IPS-18c (cell line): ENCODE data around the gene DNTT.

Source experiments
- H3K4me3 ChIP-seq: 2 replicates; pipeline ENCODE4 v1.7.0; 2013; ENCODE audit warnings: low read depth, mild to moderate bottlenecking, low read length, moderate library complexity; ENCODE audit not compliant: insufficient read depth
- H3K9me3 ChIP-seq: one replicate; pipeline ENCODE4 v1.6.1; 2013; ENCODE audit warnings: mild to moderate bottlenecking, low read length, moderate library complexity; ENCODE audit not compliant: control insufficient read depth, insufficient read depth

Gene DNTT

DNA sequence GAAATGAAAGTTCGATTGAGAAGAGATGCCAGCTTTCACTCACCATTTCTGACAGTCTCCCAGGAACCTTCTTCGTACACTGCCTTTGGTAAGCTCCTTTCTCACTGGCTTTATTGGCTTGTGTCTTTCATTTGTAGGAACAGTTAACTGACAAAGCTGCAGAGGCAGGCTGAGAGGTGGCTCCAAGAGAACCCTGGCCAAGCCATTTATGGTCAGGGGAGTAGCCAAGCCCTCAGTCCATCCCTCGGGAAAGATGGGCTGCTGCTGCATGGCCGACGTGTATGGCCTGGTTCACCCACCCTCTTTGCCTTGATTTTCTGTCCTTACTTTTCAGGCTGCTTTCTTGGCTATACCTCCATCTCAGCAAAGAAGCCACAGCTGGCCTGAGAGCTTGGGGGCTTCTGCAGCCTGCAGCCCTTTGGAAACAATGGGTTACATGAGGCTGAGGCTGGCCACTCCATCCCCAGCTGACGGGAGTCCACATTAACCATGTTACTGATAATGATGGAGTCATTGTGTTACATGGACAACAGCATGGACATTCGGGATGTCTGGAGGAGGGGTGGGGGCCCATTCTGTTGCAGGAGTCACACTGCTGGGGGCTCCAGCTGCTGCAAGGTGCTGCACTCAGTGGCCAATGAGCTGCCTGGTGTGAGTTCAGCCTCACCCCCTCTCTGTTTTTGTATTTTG is 54.8 kb downstream of the DNTT start, which contains the start of gene OPALIN:
OPALIN (minus strand) TSS at position 152 of the 690 bp plus-strand sequence; CDS start at position 46, 106 bp downstream.
- Histone ChIP-seq H3K4me3 (no peak within 1 kb of the TSS), H3K9me3 (no peaks in the 10 kb centered on the region)

DNA sequence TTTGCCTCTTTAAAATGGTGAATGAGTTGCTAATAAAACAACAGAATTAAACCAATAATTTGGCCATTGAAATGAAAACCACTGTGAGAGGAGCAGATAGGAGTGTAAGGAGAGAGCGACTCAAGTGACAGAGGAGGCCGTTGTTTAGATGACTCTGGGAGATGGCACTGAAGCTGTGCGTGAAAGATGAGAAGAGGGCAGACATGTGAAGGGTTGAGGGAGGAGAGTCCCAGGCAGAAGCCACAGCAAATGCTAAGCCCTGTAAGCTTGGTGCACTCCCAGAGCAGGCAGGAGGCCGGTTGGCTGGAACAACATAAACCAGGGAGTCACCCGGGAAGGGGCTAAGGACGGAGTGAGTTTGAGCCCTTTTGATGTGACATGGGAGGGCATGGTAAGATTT is 55.4 kb downstream of the DNTT start:
- Histone ChIP-seq H3K9me3 (no peaks in the 10 kb centered on the region), H3K4me3 (no peak overlapping the region)

DNA sequence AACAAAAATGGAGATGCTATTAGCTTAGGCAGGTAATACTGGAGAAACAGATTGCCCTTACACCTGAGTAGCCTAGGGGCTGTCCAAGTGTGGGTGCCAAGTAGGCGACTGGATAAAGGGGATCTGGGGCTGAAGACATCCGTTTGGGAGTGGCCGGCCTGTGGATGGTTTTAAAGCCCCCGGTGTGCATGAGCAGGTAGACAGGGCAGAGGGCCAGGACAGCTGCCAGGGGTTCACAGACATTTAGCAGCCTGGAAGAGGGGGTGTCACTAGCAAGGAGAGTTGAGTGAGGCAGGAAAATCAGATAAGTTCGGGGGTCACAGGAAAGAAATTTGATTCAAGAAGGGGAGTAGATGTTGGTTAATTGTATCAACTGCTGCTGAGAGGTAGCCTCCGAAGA is 56.1 kb downstream of the DNTT start:
- no peak overlapping the region for H3K4me3 ChIP-seq
- H3K9me3 ChIP-seq = no peaks in the 10 kb centered on the region

DNA sequence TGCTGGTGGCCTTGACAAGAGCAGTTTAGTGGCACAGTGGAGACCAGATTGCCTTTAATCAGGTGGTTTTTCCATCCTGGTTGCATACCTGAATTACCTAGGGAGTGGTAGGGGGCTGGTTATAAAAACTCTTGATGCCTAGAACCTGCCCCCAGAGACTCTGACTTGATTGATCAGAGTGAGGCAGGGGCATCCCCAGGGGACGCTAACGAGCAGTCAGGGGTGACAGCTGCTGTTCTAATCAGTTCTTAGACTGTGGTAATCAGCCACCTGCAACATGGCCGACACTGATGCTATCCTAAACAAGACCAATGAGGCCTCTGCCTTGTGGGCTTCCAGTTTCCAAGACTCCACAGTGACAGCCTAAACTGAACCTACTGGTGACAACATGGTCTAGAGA is 56.5 kb downstream of the DNTT start:
- no peak overlapping the region for H3K4me3 ChIP-seq

DNA sequence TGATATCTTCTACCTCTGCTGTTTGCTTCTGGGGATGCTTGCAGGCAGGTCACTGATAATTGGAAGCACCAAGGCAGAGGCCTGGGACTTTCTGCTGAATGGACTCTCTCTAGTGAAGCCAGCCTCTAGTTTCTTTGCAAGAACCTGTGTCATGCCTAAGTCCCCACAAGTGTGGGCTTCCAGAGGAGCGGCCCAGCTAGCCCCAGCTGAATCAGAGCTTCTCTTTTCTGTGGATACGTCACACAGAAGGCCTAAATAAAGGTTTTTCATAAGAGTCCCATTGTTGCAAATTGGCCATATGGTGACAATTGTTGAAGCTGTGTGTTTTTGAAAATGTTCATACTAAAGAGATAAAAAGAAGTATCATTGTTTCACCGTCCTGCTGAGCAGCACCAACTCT is 61.3 kb downstream of the DNTT start:
- H3K4me3 ChIP-seq = no peak overlapping the region

More for the DNA sequence above, 56.5 kb downstream of the DNTT start:
- no peaks in the 10 kb centered on the region for H3K9me3 ChIP-seq

DNA sequence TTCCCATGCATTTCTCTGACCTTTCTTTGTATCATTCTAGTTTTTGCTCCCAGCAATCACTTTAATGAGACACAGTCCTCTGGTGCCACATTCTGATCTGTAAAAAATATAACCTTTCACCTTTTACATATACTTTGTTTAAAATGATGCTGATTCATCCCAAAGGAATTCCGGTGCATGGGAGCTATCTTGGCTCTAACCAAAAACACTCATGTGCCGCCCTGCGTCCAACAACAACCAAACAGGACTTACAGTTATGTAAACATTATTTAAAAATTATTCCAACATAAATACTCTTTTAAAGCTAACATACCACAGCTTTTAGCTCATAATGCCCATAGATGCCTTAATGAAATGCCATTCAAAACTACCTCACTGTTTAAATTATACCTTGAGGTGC is 62.3 kb downstream of the DNTT start:
- no peaks in the 10 kb centered on the region for H3K9me3 ChIP-seq
- H3K4me3 ChIP-seq = no peak overlapping the region

More for the DNA sequence above, 61.3 kb downstream of the DNTT start:
- no peaks in the 10 kb centered on the region for H3K9me3 ChIP-seq

DNA sequence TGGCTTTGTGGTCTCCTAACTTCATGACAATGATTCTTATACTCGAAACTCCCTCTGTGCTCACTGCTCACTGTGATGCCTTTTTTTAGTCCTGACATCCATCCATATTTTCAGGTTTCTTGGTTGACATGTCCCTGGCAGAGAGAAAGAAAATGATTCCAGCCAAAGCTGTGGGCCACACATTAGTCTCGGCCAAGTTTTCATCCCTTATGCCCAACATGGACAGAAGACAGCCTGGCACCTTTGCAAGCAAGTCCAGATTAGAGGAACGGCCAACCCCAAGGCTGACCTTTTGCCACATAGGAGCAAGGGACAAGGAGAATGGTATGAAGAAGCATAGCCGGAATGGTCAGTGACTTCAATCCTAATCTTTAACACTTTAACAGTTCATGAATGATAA is 63.2 kb downstream of the DNTT start:
- no peaks in the 10 kb centered on the region for H3K9me3 ChIP-seq
- H3K4me3 ChIP-seq = no peak overlapping the region

DNA sequence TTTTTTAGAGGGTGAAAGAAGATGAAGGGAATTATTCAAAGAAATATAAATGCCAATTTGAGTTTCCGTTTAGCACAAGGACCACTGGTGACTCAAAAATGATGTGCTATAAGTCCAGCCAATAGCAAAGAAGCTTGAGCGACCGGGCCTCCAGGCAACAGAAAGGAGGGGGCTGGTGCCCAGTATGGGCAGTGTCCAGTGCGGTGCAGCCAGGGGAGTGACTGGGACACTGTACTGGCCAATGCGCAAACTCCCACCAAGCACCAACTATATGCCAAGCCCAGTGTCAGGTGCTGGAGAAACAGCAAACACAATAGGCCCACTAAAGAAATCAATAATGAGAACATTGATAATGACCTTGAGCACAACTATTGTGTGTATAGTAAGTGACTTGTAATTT is 64.7 kb downstream of the DNTT start:
- no peaks in the 10 kb centered on the region for H3K9me3 ChIP-seq
- no peak overlapping the region for H3K4me3 ChIP-seq

DNA sequence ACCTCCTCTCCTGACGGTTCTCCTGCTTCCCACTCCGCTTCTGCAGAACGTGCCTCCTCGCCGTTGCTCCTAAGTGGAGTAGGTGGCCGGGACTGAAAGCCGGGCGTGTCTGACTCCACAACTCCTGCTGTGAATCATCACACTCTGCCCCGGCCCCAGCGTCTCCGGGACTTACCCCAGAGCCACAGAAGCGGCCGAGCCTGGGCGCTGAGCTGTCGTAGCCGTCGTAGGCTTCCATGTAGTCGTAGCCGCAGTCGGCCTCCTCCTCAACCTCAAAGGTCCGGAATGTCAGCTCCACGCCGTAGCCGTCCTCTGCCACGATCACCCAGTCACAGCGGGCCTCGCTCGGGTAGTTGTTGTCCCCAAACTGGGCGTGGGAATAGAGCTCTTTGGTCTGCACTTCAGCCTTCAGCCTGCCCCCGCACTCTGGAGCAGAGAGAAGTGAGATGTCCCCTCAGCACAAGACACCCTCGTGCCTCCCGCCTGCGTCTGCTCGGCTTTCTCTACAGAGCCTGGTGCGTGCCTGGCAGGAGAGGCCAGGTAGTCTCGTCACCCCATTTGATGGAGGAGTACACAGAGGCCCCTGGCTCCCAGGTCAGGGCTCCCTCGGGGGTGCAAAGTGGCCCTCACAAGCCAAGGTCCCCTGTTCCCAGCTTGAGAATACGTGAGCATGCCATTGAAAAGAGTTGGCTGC is 65.8 kb downstream of the DNTT start:
- no peak overlapping the region for H3K4me3 ChIP-seq

DNA sequence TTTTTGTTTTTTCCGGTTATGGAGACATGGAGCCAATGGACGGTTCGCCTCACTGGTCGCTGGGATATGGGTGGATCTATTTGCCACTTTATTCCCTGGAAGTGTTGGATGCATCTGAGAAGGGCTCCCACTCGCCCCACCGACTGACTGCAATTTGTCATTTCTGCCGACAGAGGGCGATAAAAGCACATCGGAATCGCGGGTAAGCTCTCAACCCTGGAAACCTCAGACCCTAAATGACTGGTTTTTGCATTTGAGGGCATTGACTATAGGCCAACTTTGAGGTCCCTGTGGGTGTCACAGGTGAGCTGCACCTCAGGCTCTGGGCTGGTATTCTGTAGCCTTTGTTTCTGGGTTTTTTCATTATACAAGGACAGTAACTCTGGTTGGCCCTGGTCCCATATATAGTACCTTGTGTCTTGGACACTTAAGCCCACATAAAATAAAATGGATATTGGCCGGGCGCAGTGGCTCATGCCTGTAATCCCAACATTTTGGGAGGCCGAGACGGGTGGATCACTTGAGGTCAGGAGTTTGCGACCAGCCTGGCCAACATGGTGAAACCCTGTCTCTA is 66.4 kb downstream of the DNTT start:
- H3K9me3 ChIP-seq = no peaks in the 10 kb centered on the region
- H3K4me3 ChIP-seq = no peak overlapping the region

More for the DNA sequence above, 65.8 kb downstream of the DNTT start:
- H3K9me3 ChIP-seq = no peaks in the 10 kb centered on the region

DNA sequence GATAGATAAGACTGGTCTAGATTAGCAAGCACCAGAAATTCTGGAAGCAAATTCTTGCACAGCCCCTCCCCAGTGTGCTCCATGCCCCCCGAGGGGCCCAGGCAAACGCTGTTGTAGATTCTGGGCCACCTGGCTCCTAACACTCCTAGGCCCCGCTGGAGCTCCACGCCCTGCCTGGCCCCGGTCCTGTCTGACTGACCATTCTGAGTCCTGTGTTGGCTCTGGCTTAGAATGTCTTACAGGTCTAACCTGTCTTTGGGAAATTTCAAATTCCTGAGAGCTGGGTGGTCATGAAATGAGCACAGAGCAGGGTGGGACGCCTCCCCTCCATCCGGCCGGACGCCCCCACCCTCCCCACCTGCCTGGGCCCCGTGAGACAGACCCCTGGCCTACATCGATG is 67.1 kb downstream of the DNTT start:
- no peaks in the 10 kb centered on the region for H3K9me3 ChIP-seq
- no peak overlapping the region for H3K4me3 ChIP-seq

DNA sequence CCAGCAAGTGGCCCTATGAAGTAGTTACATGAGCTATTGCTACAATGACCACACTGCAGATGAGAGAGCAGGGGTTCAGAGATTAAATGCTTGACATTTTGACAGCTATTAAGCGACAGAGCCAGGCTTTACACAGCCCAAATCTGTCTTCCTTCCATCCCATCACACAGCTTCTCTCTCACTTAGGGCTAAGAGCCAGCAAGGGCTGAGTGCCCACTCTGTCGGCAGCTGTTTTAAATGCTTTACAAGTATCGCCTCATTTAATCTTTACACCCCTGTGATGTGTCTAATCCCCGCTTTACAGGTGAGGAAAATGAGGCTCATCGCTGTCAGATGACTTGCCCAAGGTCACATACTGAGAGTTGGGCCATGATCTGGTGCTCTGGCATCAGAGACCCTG is 69.8 kb downstream of the DNTT start:
- H3K9me3 ChIP-seq = no peaks in the 10 kb centered on the region
- no peak overlapping the region for H3K4me3 ChIP-seq

DNA sequence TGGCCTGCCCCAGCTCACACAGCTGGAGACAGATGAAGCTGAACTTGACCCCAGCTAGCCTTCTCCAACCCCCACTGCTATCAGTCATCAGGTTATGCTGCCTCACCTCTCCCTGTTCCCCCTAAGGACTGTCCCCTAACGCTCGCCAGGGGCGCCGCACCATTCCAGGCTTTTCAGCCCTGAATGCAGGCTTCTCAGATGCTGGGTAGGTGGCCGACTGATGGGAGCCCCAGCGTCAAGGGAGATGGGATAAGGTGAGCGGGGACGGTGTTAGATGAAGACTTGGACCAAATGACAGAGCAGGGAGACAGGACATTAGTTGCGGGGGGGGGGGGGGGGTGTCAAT is 70.4 kb downstream of the DNTT start:
- Histone ChIP-seq H3K9me3 (no peaks in the 10 kb centered on the region), H3K4me3 (peak overlapping the region; percentile 56)

DNA sequence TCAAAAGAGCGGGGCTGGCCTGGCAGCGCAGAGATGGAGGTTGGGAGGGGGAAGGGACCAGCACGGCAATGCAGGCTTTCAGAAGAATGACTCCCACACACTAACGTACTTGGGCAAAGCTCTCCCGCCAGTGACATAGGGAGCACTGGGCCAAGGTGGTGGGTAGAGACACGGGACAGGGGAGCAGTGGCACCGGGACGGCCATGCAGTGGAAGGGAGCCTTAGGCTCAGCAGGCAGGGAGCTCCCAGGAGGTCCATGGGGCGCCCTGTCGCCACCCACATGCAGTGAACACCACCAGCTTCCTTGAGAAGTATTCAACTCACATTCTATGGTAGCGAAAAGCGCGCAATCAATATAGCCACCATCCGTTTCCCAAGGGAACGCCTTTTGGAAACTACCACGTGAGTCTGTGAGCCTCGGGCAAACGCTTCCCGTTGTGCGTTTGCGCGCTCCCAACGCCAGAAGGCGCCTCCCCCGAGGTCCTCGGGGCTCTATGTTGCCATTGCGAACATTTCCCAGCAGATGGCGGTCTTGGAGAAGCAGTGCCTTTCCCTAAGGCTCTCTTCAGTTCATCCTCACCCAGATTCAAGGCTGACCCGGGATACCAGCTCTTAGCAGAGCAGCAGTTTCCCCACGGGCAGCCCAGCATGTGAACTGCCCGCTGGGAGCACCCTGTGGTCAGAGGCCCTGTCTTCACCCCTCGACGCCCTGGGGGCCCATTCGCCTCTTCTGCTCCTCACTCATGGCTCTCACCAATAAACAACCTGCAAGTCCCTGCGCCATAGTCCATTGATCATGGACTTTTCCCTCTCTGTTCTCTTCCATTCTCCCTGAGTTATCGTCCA is 71.0 kb downstream of the DNTT start:
- no peaks in the 10 kb centered on the region for H3K9me3 ChIP-seq
- peak overlapping the region; percentile 56 for H3K4me3 ChIP-seq

DNA sequence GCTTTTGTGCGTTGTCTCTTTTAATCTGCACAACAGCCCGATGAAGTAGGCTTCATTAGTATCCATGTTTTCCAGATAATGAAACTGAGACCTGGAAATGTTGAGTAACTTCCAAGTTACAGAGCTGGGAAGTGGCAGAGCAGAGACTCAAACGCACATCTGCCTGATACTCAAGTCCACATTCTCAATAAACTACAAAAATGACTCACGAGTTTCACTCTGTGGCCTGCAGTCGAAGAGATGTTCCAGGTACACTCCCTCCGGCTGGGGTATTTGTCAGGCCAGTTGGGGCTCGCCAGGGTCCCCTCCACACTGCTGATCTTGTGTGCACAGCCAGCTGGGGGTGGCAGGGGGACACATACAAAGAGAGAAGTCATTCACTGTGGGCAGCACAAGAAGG is 72.2 kb downstream of the DNTT start:
- no peaks in the 10 kb centered on the region for H3K9me3 ChIP-seq
- H3K4me3 ChIP-seq = no peak overlapping the region

DNA sequence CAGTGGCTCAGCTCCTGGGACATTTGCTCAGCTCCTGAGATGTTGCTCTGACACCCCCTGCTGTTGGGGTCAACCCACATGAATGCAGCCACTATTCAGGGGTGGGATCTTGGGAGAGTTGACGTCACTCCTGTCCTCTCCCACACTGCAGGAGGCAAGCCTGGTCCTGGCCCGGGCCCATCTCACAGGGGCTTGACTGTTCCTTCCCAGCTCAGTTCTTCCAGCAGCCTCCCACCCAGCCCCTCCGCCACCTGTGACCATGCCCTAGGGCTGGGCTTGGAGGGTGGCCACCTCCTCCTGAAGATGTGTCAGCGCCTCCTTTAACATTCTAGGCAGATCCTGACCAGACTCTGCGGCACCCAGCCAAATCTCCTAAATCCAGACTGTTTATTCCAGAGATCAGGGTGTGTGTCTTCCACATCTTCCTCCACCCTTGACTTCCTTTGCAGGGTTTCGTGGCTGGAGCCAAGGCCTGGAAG is 73.6 kb downstream of the DNTT start:
- no peaks in the 10 kb centered on the region for H3K9me3 ChIP-seq

DNA sequence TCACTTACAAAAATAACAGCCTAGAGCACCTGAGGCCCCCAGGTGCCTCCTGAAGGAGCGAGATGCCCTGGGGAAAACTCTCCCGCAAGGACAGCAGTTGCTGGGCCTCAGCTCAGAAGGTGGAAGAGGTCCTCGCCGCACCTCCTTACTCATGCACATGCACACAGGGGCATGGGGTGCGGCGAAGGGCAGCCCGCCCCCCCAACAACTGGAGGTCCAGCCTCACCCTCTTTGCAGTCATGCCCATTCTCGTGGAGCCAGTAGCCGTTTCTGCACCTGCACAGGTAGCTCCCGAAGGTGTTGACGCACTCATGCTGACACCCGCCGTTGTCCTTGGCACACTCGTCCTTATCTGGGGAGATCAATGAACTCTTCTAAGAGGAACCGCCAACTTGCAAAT is 74.5 kb downstream of the DNTT start:
- peaks cover 2% of the 10 kb centered on the region for H3K9me3 ChIP-seq
- H3K4me3 ChIP-seq = no peak overlapping the region

More for the DNA sequence above, 73.6 kb downstream of the DNTT start:
- H3K4me3 ChIP-seq = no peak overlapping the region
